ENCODE data around the gene AP1AR.

DNA sequence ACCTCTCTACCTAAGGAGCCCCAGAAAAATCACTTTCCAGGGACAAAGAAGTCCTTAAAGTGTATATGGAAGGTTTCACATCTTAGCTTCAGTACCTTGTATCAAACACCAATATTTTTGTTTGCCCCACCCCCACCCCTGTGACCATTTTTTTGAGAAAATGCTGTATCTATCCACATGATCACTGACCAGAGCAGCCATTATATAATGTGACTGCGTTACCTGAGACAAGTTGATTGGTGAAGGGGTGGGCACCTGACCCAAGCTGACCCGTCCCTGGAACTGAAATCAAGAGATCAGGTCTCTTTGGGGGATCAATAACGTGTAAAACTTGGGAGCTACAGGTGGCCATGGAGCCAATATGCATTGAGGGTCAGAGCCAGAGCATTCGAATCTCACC is 43.4 kb downstream of the AP1AR start:
- TF ChIP-seq, protein P1, sequence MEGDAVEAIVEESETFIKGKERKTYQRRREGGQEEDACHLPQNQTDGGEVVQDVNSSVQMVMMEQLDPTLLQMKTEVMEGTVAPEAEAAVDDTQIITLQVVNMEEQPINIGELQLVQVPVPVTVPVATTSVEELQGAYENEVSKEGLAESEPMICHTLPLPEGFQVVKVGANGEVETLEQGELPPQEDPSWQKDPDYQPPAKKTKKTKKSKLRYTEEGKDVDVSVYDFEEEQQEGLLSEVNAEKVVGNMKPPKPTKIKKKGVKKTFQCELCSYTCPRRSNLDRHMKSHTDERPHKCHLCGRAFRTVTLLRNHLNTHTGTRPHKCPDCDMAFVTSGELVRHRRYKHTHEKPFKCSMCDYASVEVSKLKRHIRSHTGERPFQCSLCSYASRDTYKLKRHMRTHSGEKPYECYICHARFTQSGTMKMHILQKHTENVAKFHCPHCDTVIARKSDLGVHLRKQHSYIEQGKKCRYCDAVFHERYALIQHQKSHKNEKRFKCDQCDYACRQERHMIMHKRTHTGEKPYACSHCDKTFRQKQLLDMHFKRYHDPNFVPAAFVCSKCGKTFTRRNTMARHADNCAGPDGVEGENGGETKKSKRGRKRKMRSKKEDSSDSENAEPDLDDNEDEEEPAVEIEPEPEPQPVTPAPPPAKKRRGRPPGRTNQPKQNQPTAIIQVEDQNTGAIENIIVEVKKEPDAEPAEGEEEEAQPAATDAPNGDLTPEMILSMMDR (IDR thresholded peaks at IDR 0.05) = no peak
- TF ChIP-seq POLR2A (IDR thresholded peaks at IDR 0.05) = no peak
